NCI-H2196 treated with DMSO at 0.1 percent for 48 hours (cell line): ENCODE data around the gene NDST3.

Experiments used
- DNase-seq: peaks from one replicate; lab custom pipeline; 2025; ENCODE audit not compliant: unreplicated experiment; lab: John Stamatoyannopoulos, UW

The NDST3 gene

DNA sequence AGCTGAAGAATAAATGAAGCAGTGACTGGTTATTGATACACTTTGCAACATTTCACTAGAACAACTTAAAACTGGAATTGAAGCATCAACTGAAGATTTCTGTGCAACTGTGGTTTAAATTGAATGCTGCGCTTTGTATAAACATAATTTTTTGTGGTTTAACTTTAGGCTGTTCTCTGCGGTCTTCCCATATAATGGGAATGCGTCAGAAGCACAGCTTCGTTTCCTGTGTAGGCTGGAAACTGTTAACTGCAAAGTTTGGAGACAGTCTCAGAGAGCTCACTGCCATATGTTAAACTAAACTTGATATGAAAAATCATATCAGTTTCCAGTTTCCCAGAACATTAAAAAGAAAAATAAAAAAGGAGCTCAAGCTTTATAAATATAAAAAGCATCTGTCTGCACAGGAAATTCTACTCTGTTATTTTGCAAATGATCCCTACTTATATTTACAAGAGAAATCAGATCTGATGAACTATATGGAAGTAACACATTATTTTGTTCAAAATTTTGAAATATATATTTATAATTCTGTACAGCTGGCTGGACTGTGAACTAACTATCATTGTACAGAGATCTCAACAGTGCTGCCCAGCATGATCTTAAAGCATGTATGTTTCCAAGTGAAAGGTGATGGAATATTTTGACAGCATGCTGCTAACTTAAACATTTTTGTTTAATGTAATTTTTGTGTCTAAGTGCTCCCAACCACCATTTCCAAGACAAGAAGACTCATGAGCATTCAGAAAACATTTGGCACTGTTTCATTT is 139.9 kb downstream of the NDST3 start:
- DNase-seq = no peak

DNA sequence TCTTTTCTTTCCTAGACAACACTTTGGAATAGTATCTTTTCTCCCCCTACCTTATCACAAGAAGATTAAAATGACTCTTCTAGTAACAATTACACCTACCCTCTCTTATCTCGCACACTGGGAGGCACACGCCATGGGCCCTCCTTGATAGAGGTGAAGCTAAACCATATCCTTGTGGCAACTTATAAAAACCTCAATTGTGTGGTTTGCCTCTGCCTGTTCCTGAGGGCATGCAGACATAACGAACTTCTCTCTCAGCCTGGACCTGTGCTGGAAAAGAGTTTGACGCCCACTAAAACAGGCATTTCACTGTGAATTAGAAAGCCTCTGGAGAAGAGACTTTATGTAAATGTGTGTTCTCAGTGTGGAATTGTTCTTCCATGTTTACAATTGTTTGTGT is 141.2 kb downstream of the NDST3 start:
- no peak for DNase-seq

DNA sequence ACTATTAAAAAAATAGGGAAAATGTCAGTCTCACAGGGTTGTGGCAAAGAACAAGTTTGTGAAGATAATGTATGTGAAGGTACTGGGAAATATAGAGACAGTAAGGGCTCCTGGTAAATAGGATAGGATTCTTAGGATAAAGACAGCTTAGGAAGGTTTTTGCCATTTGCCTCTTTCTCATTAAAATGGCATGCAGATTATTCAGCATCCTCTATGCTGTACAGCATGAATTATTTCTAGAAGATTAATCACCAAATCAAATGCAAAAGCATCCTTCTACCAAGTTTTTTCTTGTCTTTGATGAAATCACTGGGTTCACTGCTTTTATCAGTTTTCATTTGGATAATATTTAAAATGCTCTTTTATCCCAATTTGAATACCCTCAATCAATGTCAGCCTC is 142.8 kb downstream of the NDST3 start:
- DNase-seq = no peak

DNA sequence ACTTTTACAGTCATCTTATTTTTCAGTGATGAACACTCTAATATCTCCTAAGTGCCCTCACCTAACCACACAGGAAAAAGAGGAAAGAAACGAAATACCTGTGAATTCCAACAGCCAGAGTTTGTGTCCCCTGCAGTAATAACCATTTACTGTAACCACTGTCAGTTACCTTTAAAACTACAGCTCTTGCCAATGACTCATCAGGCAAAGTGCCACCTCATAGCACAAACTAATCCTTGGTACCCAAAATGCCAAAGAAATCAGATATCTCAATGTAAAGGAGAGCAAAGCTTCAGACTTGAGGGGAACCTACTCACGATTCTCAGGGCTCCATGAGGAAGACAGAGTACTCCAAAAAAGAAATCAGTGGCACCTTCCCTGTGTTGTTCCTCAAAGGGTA is 146.5 kb downstream of the NDST3 start:
- no peak for DNase-seq

- no peak for DNase-seq
Observed at GRCh38 chr4:118190903-118191302, 156.6 kb downstream of the NDST3 start.

DNA sequence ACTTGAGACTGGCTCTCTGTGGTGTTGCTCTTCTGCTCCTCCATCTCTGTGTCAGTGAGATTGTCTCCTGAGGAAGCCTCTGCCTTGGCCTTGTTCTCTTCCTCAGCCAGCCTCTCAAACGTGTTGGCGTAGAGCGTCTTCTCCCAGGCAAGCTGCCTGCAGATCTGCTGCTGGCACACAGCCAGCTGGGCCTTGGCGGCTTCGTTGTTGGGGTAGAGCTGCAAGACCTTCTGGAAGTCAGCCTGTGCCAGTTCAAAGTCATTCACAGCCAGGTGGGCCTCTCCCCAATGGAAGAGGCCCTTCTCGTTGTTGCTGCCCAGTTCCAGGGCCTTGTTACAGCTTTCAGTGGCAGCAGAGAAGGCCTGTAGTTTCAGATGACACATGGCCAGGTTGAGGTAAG is 159.1 kb downstream of the NDST3 start:
- no peak for DNase-seq

DNA sequence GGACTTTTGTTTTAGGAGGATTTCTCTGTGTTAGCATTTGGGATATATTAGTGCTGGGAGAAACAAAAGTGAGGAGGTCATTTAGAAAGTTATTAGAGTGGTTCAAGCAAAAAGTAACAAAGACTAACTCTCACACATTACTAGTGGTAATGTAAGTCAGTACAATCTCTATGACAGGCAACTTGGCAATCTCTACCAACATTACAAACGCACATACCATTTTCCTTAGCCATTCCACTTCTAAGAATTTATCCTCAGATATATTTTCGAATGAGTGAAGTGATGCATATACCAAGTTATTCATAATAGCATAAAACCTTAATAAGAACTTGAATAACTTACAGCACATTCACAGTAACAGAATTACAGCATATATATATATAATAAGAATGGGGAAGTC is 172.3 kb downstream of the NDST3 start:
- no peak for DNase-seq

DNA sequence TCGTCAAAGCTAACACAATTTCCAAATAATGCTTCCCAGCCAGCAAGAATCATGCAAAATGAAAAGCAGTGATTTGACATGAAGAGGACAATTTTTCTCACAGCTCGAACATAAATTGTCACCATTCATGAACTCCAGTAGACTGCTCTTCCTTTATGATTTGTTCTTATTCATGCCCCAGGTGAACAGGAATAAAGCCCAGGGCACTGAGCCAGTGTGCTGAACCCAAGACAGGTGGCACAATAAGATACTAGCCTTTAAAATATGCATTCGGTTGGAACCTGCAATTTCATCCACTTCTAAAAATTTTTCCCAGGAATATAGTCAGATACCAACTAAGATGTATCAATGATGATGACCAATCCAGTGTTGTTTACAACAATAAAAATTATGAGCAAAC is 178.8 kb downstream of the NDST3 start:
- DNase-seq = no peak

DNA sequence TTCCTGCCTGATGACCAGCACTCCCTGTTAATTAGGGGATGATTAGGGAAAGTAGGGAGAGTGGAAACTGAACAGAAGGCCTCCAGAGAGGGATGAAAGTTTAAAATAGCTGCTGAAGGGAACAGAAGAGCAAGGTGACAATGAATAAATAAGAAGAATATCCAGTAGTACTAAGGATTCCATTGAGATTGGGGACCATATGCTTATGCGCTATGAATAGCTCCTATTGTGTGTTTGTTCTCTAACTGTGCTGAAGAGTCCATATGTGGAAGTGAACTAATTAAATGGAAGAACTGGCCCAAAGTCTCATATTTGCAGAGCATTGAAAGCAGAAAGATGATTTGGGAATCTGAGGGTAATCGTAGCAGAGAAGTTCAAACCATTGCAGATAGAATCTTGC is 181.5 kb downstream of the NDST3 start:
- DNase-seq = no peak

DNA sequence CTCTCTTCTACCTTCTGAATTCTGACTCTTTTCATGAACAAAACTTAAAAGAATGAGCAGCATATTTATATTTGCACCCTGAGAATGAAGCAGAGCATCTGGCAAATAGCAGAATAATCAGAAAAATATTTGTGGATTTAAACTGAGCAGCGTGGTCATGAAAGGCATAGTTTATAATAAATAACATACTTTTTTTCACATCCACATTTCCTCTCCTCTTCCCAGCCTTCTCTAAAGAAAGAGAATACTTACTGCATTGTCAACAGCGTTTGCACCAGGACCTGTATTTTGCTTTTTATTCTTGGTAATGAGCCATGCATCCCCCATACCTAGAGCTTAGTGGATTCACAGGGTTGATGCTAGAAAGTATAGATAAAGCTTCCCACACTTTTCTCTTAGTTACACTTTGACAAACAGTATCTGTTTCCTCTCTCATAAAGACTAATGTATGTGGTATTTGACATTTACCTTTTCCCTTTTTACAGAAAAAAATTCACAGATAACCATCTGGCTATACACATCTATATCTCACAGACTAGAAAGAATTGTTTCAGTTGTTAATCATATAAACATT is 187.0 kb downstream of the NDST3 start:
- no peak for DNase-seq

- DNase-seq = peak; percentile 2
Observed at GRCh38 chr4:118224243-118224829, 190.1 kb downstream of the NDST3 start.

DNA sequence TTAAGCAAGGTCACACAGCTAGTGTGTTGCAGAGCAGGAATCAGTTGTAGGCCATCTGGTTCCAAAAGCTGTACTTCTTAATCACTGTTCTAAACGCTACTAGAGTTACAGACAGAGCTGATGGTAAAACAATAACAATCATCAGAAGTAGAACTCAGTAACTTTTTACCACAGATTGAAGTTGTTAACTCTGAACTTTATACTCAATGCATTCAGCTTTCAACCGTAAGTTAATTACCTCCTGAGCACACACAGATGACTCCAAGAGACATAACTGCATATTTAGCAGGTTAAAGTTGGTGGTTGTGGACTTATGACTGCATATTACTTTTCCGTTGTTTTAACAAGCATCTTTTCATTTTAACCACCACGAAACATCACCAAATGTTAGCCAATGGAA is 191.2 kb downstream of the NDST3 start:
- no peak for DNase-seq

DNA sequence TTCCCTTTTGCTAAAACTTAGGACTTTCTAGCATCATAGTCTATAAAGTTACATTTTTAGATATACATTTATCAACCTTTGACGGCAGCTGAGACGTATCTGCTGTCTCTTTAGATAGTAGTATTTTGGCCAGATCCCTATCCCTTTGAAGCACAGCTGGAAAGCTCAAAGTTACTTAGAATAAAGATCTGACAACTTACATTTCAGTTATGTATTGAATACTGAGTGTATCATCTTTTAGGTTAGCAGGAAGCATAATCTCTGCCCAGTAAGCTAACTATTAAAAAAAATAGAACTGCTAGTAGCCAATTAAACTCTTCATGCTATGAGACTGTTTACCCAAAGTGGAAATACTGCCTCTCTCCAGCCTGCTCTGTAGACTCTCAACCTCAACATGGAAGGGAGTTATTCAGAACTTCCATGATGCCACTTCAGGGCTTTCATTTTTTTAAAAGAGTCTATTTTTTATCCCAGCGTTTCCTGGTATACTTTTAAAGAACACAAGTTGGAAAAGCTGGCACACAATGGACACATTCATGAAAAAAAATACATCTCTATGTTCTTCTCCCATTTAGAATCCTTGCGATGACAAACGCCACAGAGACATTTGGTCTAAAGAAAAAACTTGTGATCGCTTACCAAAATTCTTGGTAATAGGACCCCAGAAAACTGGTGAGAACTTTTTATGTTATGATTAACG is 192.2 kb downstream of the NDST3 start:
- no peak for DNase-seq

- no peak for DNase-seq
Observed at GRCh38 chr4:118235566-118236120, 201.4 kb downstream of the NDST3 start.

DNA sequence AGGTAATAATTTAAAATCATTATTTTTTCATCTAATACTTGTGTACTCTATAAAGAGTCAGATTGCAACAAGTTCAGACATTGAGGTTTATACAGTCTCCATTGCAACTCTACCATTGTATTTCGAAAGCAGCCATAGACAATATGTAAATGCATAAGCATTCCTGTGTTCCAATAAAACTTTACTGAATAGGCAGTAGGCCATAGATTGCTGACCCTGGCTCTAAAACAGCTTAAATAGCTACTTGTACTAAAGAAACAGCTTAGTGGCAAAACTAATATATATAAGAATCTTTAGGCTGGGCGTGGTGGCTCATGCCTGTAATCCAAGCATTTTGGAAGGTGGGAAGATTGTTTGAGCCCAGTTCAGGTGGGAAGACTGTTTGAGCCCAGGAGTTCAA is 203.2 kb downstream of the NDST3 start:
- no peak for DNase-seq

DNA sequence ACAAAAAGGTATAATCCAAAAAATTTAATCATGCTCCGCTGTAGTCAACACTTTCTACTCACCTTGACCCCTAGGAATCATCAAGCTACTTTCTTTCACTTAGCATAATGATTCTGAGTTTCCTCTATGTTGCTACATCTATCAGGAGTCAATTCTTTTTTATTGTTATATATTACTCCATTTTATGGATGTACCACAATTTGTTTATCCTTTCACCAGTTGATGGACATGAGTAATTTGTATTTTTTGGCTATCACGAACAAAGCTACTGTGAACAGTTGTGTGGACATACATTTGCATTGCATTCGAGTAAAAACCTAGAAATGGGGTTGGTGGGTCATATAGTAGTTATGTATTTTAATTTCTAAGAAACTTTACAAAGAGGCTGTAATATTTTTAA is 215.6 kb downstream of the NDST3 start:
- DNase-seq = no peak

DNA sequence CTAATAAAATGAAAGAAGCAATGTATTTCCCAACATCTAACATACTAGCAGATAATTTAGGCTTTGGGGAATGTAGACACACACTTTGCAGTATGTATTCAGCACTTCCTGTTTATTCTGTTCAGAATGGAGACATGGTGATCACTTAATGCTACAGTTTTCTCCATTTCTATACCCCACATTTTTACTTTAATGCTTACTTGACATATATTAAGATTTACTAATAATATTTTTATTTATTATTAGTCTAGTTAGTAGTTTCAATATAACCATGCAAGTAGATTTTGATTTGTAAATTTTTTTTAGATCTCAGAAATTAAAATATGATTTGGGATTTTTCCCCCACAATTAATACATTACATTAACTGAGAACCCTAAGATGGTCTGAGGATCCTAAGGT is 220.1 kb downstream of the NDST3 start:
- DNase-seq = no peak

- no peak for DNase-seq
Observed at GRCh38 chr4:118259111-118259510, 224.8 kb downstream of the NDST3 start.

DNA sequence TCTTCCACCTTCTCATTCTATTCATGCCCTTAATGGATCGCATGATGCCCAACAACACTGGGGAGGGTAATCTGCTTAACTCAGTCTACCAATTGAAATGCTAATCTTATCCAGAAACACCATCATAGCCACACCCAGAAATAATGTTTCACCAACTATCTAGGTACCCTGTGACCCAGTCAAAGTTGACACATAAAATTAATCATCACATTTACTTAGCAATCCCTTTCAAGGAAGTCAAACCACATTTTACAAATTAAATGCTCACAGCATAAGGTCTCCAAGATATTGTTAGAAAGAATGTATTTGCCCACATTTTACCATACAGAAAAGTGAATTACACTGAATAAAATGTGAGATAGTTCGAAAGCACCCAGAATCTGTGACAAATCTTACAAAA is 226.0 kb downstream of the NDST3 start:
- DNase-seq = no peak

GRCh38 chr4:118264096-118264495 is 229.8 kb downstream of the NDST3 start:
- no peak for DNase-seq

GRCh38 chr4:118265312-118266144 is 231.2 kb downstream of the NDST3 start:
- no peak for DNase-seq
